GM23338 (cell line): ENCODE measurements around the gene CHRNA7. TPM values are rescaled to one million over a fixed set of nuclear protein-coding genes. Genes with fewer than 3 reads are reported as not detected.
A peak's percentile ranks its signal among the peaks of the same experiment; 100 is the strongest.

Experiments used
- ATAC-seq: fragments of 200-7000 bp; cut with Tn5 transposase; 3 replicates; pipeline ENCODE4 v1.9.1; 2020
- DNase-seq: peaks from one replicate; pipeline ENCODE4 v3.0.0-alpha.2; 2015; ENCODE audit warnings: low spot score
- H2AFZ ChIP-seq: fragments of 200-600 bp; sonication (generic); 2 replicates; pipeline ENCODE4 v1.8.0; 2016; ENCODE audit warnings: antibody characterized with exemption, mild to moderate bottlenecking, moderate library complexity
- H3F3A ChIP-seq: fragments of 200-600 bp; sonication (generic); replicated peaks from 2 replicates; pipeline ENCODE4 v1.8.0; 2017; ENCODE audit warnings: antibody characterized with exemption, mixed run types, low read depth
- H3K27ac ChIP-seq: fragments of 200-600 bp; sonication (generic); 2 replicates; pipeline ENCODE4 v1.6.1; 2016; ENCODE audit warnings: low read depth
- H3K27me3 ChIP-seq: fragments of 200-600 bp; sonication (generic); 2 replicates; pipeline ENCODE4 v1.8.0; 2016; ENCODE audit warnings: mild to moderate bottlenecking, mixed run types, moderate library complexity; ENCODE audit not compliant: insufficient read depth
- H3K36me3 ChIP-seq: fragments of 200-600 bp; sonication (generic); 2 replicates; pipeline ENCODE4 v1.8.0; 2016; ENCODE audit warnings: mild to moderate bottlenecking; ENCODE audit not compliant: insufficient read depth
- H3K4me1 ChIP-seq: fragments of 200-600 bp; sonication (generic); 2 replicates; pipeline ENCODE4 v1.8.0; 2016; ENCODE audit warnings: mild to moderate bottlenecking, moderate library complexity; ENCODE audit not compliant: insufficient read depth
- H3K4me2 ChIP-seq: fragments of 200-600 bp; sonication (generic); 2 replicates; pipeline ENCODE4 v1.7.1; 2017; ENCODE audit warnings: mixed run types
- H3K4me3 ChIP-seq: fragments of 200-600 bp; sonication (generic); 2 replicates; pipeline ENCODE4 v1.6.1; 2016; ENCODE audit warnings: mixed run types
- H3K79me2 ChIP-seq: fragments of 200-600 bp; sonication (generic); replicated peaks from 2 replicates; pipeline ENCODE4 v1.8.0; 2017; ENCODE audit warnings: mild to moderate bottlenecking; ENCODE audit not compliant: insufficient read depth
- H3K9me2 ChIP-seq: fragments of 200-600 bp; sonication (generic); 2 replicates; pipeline ENCODE4 v1.8.0; 2017; ENCODE audit not compliant: insufficient read depth
- H4K20me1 ChIP-seq: fragments of 200-600 bp; sonication (generic); replicated peaks from 2 replicates; pipeline ENCODE4 v1.8.0; 2017; ENCODE audit warnings: mild to moderate bottlenecking; ENCODE audit not compliant: insufficient read depth
- H3K27ac Mint-ChIP-seq: 2 replicates; pipeline ENCODE4 v1.8.0; 2020; ENCODE audit warnings: inconsistent platforms, mild to moderate bottlenecking, moderate library complexity, mixed read lengths
- H3K27me3 Mint-ChIP-seq: 3 replicates; pipeline ENCODE4 v1.8.0; 2022; ENCODE audit warnings: low read depth, mild to moderate bottlenecking, moderate library complexity, mixed read lengths, inconsistent platforms; ENCODE audit not compliant: insufficient read depth, poor library complexity
- H3K36me3 Mint-ChIP-seq: 3 replicates; pipeline ENCODE4 v1.8.0; 2021; ENCODE audit warnings: low read depth, mild to moderate bottlenecking, inconsistent platforms, moderate library complexity, mixed read lengths
- H3K4me1 Mint-ChIP-seq: 3 replicates; pipeline ENCODE4 v1.8.0; 2020; ENCODE audit warnings: mild to moderate bottlenecking, inconsistent platforms, mixed read lengths
- H3K4me3 Mint-ChIP-seq: 3 replicates; pipeline ENCODE4 v1.8.0; 2021; ENCODE audit warnings: moderate library complexity, mild to moderate bottlenecking, inconsistent platforms, mixed read lengths
- H3K9me3 Mint-ChIP-seq: 3 replicates; pipeline ENCODE4 v1.8.0; 2020; ENCODE audit warnings: moderate library complexity, mild to moderate bottlenecking, inconsistent platforms, mixed read lengths
- CREB1 ChIP-seq: fragments of 250-450 bp; sonication (Bioruptor Pico); IDR thresholded peaks from 2 replicates; pipeline ENCODE4 v1.5.0; 2020; ENCODE audit warnings: low read depth, mild to moderate bottlenecking, moderate library complexity
- EZH2 ChIP-seq: fragments of 200-600 bp; sonication (generic); IDR thresholded peaks from one replicate; pipeline ENCODE4 v1.8.0; 2017; ENCODE audit warnings: antibody characterized with exemption, mild to moderate bottlenecking, low read depth; ENCODE audit not compliant: unreplicated experiment
- EZH2phosphoT487 ChIP-seq: fragments of 200-600 bp; sonication (generic); IDR thresholded peaks from one replicate; pipeline ENCODE4 v1.8.1; 2018; ENCODE audit warnings: antibody characterized with exemption; ENCODE audit not compliant: unreplicated experiment
- NANOG ChIP-seq: IDR thresholded peaks from 2 replicates; pipeline ENCODE4 v1.6.1; 2016; ENCODE audit warnings: antibody characterized with exemption, borderline replicate concordance
- POLR2AphosphoS5 ChIP-seq: IDR thresholded peaks from 2 replicates; pipeline ENCODE4 v1.6.1; 2016; ENCODE audit warnings: antibody characterized with exemption, low read depth
- STAT1 ChIP-seq: IDR thresholded peaks from one replicate; pipeline ENCODE4 v1.6.1; 2016; ENCODE audit warnings: antibody characterized with exemption; ENCODE audit not compliant: unreplicated experiment
- ZNF331 ChIP-seq: fragments of 250-450 bp; sonication (Bioruptor Pico); IDR thresholded peaks from 2 replicates; pipeline ENCODE4 v1.5.0; 2020; ENCODE audit warnings: low read depth, mild to moderate bottlenecking, moderate library complexity
- polyA plus RNA-seq: library from polyadenylated mRNA; unstranded; fragments of >200 nt; fragmentation: Nextera tagmentation; extraction: Ambion mirVana; gene quantifications from 2 replicates; pipeline ENCODE4 v1.2.1, GENCODE V29; 2016
- total RNA-seq: library from RNA; depleted of rRNA; stranded (reverse); fragments of >200 nt; shearing (Covaris generic); gene quantifications from 2 replicates; pipeline ENCODE4 v1.2.3, GENCODE V29; 2014
- TF ChIP-seq, protein P1 (sequence below): IDR thresholded peaks from 2 replicates; pipeline ENCODE4 v1.6.1; 2016; ENCODE audit warnings: antibody characterized with exemption
- TF ChIP-seq, protein P2 (sequence below): IDR thresholded peaks from one replicate; pipeline ENCODE4 v1.6.1; 2018; ENCODE audit warnings: antibody characterized with exemption; ENCODE audit not compliant: unreplicated experiment
- TF ChIP-seq, protein P3 (sequence below): fragments of 250-450 bp; sonication (Bioruptor Pico); IDR thresholded peaks from 2 replicates; pipeline ENCODE4 v1.5.0; 2020; ENCODE audit warnings: mild to moderate bottlenecking, moderate library complexity
- TF ChIP-seq, protein P4 (sequence below), 2 experiments: fragments of 200-600 bp in 1 of 2; sonication (generic) in 1 of 2; conservative IDR thresholded peaks; 2 replicates each; pipeline versions ENCODE4 v1.5.1 to v1.6.1; 2016 to 2017; ENCODE audit warnings: antibody characterized with exemption in 2 of 2, low read depth in 2 of 2, mild to moderate bottlenecking in 2 of 2, moderate library complexity in 1 of 2

The CHRNA7 gene
- total and polyA plus RNA-seq, 2 experiments from 2014 or later: 4.6 to 8.2 TPM

DNA sequence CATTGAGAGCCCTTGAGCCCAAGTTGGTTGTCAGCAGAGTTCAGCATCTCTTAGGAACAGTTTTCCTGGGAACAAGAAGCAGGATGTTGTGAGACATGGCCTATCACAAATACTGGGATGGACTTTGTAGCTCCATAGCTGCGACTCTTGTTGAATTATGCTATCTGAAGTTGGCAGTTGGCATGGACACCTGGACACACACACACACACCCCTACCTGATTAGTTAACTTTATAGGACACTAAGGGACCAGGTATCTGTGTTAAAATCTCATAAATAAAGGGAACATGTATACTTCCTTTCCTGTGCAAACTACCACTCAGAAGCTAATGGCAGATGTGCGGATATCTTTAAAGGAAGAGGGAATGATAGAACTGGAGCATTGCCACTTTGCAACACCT is 10.2 kb upstream of the CHRNA7 start:
- Histone ChIP-seq H3K27me3 (no peaks in the 10 kb centered on the region), H3K36me3 (no peaks in the 10 kb centered on the region), H4K20me1 (no peaks in the 10 kb centered on the region), H3K4me1 (no peaks in the 10 kb centered on the region), H3K27ac (no peak overlapping the region), H2AFZ (0 out of 2 replicates have a peak overlapping the region, but pooled peaks have one; percentile 23), H3F3A (no peaks in the 10 kb centered on the region), H3K4me2 (no peak overlapping the region), H3K9me2 (no peaks in the 10 kb centered on the region), H3K79me2 (no peaks in the 10 kb centered on the region), H3K4me3 (no peak overlapping the region)
- Mint-ChIP-seq H3K4me3 (no peak overlapping the region), H3K4me1 (no peaks in the 10 kb centered on the region), H3K27me3 (peaks cover 4% of the 10 kb centered on the region), H3K36me3 (no peaks in the 10 kb centered on the region), H3K27ac (no peak overlapping the region), H3K9me3 (no peaks in the 10 kb centered on the region)
- TF ChIP-seq, protein P1, sequence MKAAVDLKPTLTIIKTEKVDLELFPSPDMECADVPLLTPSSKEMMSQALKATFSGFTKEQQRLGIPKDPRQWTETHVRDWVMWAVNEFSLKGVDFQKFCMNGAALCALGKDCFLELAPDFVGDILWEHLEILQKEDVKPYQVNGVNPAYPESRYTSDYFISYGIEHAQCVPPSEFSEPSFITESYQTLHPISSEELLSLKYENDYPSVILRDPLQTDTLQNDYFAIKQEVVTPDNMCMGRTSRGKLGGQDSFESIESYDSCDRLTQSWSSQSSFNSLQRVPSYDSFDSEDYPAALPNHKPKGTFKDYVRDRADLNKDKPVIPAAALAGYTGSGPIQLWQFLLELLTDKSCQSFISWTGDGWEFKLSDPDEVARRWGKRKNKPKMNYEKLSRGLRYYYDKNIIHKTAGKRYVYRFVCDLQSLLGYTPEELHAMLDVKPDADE: no peak
- no peak for TF ChIP-seq POLR2AphosphoS5
- TF ChIP-seq CREB1: no peak
- TF ChIP-seq EZH2: no peak
- no peak for TF ChIP-seq EZH2phosphoT487
- TF ChIP-seq, protein P2, sequence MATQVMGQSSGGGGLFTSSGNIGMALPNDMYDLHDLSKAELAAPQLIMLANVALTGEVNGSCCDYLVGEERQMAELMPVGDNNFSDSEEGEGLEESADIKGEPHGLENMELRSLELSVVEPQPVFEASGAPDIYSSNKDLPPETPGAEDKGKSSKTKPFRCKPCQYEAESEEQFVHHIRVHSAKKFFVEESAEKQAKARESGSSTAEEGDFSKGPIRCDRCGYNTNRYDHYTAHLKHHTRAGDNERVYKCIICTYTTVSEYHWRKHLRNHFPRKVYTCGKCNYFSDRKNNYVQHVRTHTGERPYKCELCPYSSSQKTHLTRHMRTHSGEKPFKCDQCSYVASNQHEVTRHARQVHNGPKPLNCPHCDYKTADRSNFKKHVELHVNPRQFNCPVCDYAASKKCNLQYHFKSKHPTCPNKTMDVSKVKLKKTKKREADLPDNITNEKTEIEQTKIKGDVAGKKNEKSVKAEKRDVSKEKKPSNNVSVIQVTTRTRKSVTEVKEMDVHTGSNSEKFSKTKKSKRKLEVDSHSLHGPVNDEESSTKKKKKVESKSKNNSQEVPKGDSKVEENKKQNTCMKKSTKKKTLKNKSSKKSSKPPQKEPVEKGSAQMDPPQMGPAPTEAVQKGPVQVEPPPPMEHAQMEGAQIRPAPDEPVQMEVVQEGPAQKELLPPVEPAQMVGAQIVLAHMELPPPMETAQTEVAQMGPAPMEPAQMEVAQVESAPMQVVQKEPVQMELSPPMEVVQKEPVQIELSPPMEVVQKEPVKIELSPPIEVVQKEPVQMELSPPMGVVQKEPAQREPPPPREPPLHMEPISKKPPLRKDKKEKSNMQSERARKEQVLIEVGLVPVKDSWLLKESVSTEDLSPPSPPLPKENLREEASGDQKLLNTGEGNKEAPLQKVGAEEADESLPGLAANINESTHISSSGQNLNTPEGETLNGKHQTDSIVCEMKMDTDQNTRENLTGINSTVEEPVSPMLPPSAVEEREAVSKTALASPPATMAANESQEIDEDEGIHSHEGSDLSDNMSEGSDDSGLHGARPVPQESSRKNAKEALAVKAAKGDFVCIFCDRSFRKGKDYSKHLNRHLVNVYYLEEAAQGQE: no peak
- no peak for TF ChIP-seq NANOG
- TF ChIP-seq, protein P3, sequence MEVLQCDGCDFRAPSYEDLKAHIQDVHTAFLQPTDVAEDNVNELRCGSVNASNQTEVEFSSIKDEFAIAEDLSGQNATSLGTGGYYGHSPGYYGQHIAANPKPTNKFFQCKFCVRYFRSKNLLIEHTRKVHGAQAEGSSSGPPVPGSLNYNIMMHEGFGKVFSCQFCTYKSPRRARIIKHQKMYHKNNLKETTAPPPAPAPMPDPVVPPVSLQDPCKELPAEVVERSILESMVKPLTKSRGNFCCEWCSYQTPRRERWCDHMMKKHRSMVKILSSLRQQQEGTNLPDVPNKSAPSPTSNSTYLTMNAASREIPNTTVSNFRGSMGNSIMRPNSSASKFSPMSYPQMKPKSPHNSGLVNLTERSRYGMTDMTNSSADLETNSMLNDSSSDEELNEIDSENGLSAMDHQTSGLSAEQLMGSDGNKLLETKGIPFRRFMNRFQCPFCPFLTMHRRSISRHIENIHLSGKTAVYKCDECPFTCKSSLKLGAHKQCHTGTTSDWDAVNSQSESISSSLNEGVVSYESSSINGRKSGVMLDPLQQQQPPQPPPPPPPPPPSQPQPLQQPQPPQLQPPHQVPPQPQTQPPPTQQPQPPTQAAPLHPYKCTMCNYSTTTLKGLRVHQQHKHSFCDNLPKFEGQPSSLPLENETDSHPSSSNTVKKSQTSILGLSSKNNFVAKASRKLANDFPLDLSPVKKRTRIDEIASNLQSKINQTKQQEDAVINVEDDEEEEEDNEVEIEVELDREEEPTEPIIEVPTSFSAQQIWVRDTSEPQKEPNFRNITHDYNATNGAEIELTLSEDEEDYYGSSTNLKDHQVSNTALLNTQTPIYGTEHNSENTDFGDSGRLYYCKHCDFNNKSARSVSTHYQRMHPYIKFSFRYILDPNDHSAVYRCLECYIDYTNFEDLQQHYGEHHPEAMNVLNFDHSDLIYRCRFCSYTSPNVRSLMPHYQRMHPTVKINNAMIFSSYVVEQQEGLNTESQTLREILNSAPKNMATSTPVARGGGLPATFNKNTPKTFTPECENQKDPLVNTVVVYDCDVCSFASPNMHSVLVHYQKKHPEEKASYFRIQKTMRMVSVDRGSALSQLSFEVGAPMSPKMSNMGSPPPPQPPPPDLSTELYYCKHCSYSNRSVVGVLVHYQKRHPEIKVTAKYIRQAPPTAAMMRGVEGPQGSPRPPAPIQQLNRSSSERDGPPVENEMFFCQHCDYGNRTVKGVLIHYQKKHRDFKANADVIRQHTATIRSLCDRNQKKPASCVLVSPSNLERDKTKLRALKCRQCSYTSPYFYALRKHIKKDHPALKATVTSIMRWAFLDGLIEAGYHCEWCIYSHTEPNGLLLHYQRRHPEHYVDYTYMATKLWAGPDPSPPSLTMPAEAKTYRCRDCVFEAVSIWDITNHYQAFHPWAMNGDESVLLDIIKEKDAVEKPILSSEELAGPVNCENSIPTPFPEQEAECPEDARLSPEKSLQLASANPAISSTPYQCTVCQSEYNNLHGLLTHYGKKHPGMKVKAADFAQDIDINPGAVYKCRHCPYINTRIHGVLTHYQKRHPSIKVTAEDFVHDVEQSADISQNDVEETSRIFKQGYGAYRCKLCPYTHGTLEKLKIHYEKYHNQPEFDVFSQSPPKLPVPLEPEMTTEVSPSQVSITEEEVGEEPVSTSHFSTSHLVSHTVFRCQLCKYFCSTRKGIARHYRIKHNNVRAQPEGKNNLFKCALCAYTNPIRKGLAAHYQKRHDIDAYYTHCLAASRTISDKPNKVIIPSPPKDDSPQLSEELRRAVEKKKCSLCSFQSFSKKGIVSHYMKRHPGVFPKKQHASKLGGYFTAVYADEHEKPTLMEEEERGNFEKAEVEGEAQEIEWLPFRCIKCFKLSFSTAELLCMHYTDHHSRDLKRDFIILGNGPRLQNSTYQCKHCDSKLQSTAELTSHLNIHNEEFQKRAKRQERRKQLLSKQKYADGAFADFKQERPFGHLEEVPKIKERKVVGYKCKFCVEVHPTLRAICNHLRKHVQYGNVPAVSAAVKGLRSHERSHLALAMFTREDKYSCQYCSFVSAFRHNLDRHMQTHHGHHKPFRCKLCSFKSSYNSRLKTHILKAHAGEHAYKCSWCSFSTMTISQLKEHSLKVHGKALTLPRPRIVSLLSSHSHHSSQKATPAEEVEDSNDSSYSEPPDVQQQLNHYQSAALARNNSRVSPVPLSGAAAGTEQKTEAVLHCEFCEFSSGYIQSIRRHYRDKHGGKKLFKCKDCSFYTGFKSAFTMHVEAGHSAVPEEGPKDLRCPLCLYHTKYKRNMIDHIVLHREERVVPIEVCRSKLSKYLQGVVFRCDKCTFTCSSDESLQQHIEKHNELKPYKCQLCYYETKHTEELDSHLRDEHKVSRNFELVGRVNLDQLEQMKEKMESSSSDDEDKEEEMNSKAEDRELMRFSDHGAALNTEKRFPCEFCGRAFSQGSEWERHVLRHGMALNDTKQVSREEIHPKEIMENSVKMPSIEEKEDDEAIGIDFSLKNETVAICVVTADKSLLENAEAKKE (CRISPR knock-in tag): no peak
- TF ChIP-seq STAT1: no peak
- TF ChIP-seq, protein P4, sequence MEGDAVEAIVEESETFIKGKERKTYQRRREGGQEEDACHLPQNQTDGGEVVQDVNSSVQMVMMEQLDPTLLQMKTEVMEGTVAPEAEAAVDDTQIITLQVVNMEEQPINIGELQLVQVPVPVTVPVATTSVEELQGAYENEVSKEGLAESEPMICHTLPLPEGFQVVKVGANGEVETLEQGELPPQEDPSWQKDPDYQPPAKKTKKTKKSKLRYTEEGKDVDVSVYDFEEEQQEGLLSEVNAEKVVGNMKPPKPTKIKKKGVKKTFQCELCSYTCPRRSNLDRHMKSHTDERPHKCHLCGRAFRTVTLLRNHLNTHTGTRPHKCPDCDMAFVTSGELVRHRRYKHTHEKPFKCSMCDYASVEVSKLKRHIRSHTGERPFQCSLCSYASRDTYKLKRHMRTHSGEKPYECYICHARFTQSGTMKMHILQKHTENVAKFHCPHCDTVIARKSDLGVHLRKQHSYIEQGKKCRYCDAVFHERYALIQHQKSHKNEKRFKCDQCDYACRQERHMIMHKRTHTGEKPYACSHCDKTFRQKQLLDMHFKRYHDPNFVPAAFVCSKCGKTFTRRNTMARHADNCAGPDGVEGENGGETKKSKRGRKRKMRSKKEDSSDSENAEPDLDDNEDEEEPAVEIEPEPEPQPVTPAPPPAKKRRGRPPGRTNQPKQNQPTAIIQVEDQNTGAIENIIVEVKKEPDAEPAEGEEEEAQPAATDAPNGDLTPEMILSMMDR (conservative IDR thresholded peaks at IDR 0.05; ENCODE audit: low read depth in 2 of 2): no peak
- TF ChIP-seq ZNF331: no peak
- DNase-seq (no peak), ATAC-seq (no peak)
